Naive thymus-derived CD4-positive, alpha-beta T cell (primary cell): ENCODE measurements around the gene NOC4L. TPM values are rescaled to one million over a fixed set of nuclear protein-coding genes. Genes with fewer than 3 reads are reported as not detected.
"Not testable (repeated sequence)": the region's sequence is repeated elsewhere in the genome, so short reads cannot be mapped to it uniquely, and the experiment has no call there.

ENCODE experiments used
- ATAC-seq: fragments of 150-1000 bp; cut with Tn5 transposase; 2 replicates; pipeline ENCODE4 v1.10.0; 2021; ENCODE audit warnings: mild to moderate bottlenecking, moderate library complexity
- CTCF ChIA-PET: fragments of 350-600 bp; sonication (Branson Sonifier 250); formaldehyde crosslinking; loops from one replicate; lab custom pipeline; 2021; ENCODE audit warnings: antibody characterized with exemption; lab: Charles Lee
- POLR2A ChIA-PET: fragments of 350-600 bp; sonication (Branson Sonifier 250); formaldehyde crosslinking; loops from one replicate; lab custom pipeline; 2021; ENCODE audit warnings: antibody characterized with exemption, inconsistent platforms; lab: Charles Lee
- DNase-seq, 9 donors: peaks; one replicate each; pipeline versions ENCODE4 v3.0.0 to v3.0.0-alpha.2; 2020 to 2022; ENCODE audit warnings: mixed read lengths in 1 of 9
- H3K27ac ChIP-seq: one replicate; pipeline ENCODE4 v1.7.0; 2013; ENCODE audit warnings: mild to moderate bottlenecking, low read depth, low read length, moderate library complexity
- H3K27me3 ChIP-seq, 2 donors: one replicate each; pipeline ENCODE4 v1.7.0; 2013; ENCODE audit warnings: low read length in 2 of 2, mild to moderate bottlenecking in 2 of 2, moderate library complexity in 2 of 2; ENCODE audit not compliant: control insufficient read depth in 2 of 2, insufficient read depth in 2 of 2
- H3K36me3 ChIP-seq, 3 experiments: 1 replicate in 2 of 3; 2 replicates in 1 of 3; pipeline ENCODE4 v1.7.0; 2013; ENCODE audit warnings: low read length in 3 of 3, mild to moderate bottlenecking in 3 of 3, moderate library complexity in 1 of 3; ENCODE audit not compliant: insufficient read depth in 3 of 3, control insufficient read depth in 2 of 3
- H3K4me1 ChIP-seq, 2 donors: one replicate each; pipeline ENCODE4 v1.7.0; 2013; ENCODE audit warnings: low read length in 2 of 2, mild to moderate bottlenecking in 2 of 2, moderate library complexity in 1 of 2; ENCODE audit not compliant: control insufficient read depth in 2 of 2, insufficient read depth in 2 of 2
- H3K4me3 ChIP-seq: 2 replicates; pipeline ENCODE4 v1.7.0; 2013; ENCODE audit warnings: mild to moderate bottlenecking, low read length
- H3K9me3 ChIP-seq, 3 experiments: 1 replicate in 2 of 3; 2 replicates in 1 of 3; pipeline ENCODE4 v1.7.0; 2013; ENCODE audit warnings: low read length in 3 of 3; ENCODE audit not compliant: control insufficient read depth in 2 of 3
- H3K27ac Mint-ChIP-seq, 9 donors: one replicate each; pipeline ENCODE4 v1.8.0; 2020 to 2022; ENCODE audit warnings: mixed read lengths in 9 of 9, mild to moderate bottlenecking in 8 of 9, moderate library complexity in 5 of 9, inconsistent platforms in 2 of 9
- H3K27me3 Mint-ChIP-seq, 5 donors: one replicate each; pipeline ENCODE4 v1.8.0; 2021 to 2022; ENCODE audit warnings: mixed read lengths in 5 of 5, mild to moderate bottlenecking in 1 of 5
- H3K36me3 Mint-ChIP-seq, 5 donors: one replicate each; pipeline ENCODE4 v1.8.0; 2020 to 2022; ENCODE audit warnings: mixed read lengths in 5 of 5, mild to moderate bottlenecking in 3 of 5, inconsistent platforms in 1 of 5
- H3K4me1 Mint-ChIP-seq, 7 donors: one replicate each; pipeline ENCODE4 v1.8.0; 2020 to 2022; ENCODE audit warnings: mixed read lengths in 7 of 7, mild to moderate bottlenecking in 3 of 7, inconsistent platforms in 1 of 7
- H3K4me3 Mint-ChIP-seq, 10 donors: one replicate each; pipeline ENCODE4 v1.8.0; 2020 to 2022; ENCODE audit warnings: mild to moderate bottlenecking in 10 of 10, mixed read lengths in 10 of 10, moderate library complexity in 6 of 10, inconsistent platforms in 2 of 10
- H3K9me3 Mint-ChIP-seq, 11 donors: one replicate each; pipeline ENCODE4 v1.8.0; 2020 to 2022; ENCODE audit warnings: mixed read lengths in 11 of 11, mild to moderate bottlenecking in 4 of 11, inconsistent platforms in 1 of 11, moderate library complexity in 1 of 11
- intact Hi-C, 2 donors: fragments of 100-400 bp; cut with micrococcal nuclease; formaldehyde crosslinking; loops; one replicate each; pipeline ENCODE4 v1.15.1; 2023
- polyA plus RNA-seq, 2 donors: library from polyadenylated mRNA; unstranded; fragments of 300-500 nt; fragmentation: Illumina TruSeq; gene quantifications; one replicate each; pipeline ENCODE4 v1.2.3, GENCODE V29; 2021
- total RNA-seq, 6 experiments: library from RNA in 5 of 6; stranded (reverse) in 5 of 6; gene quantifications; 1 replicate in 5 of 6; 2 replicates in 1 of 6; pipeline ENCODE4 v1.2.3 and lab custom pipeline; 2021 to 2026

The NOC4L gene
- total and polyA plus RNA-seq, 7 experiments from 2014 or later = 16.9 to 29.0 (median 21.1) TPM

- H3K27ac Mint-ChIP-seq, H3K36me3 Mint-ChIP-seq, POLR2A ChIA-PET, H3K27me3 ChIP-seq, H3K9me3 ChIP-seq, H3K27me3 Mint-ChIP-seq, H3K4me3 ChIP-seq, ATAC-seq, H3K4me3 Mint-ChIP-seq, intact Hi-C loops, CTCF ChIA-PET, H3K27ac ChIP-seq, H3K9me3 Mint-ChIP-seq: not testable (repeated sequence)
- Histone ChIP-seq H3K36me3 (peaks cover 0 to 59% (median 0%) of the 10 kb centered on the region in 3 experiments), H3K4me1 (peaks cover 11 to 16% of the 10 kb centered on the region in 2 donors)
- peaks cover 18 to 25% (median 21%) of the 10 kb centered on the region in 7 donors for H3K4me1 Mint-ChIP-seq
- peak in 1 of 9 donors; percentile 3 for DNase-seq
These were observed 5.3 kb downstream of the NOC4L start for GRCh38 chr12:132149526-132149925.

DNA sequence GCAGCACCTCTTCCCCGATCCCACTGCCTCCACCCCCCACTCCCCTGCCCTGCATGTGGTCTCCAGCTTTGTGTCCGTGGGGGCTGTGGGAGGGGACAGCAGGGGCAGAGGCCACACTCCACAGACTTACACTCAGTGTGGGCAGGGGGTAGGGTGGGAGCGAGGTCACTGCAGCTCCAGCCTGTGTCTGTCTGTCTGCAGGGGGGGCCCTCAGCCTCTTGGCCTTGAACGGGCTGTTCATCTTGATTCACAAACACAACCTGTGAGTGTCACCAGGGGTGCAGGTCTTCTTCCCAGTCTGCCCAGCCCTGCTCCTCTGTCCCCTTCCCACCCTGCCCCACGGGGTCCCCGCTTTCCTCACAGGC is 6.5 kb downstream of the NOC4L start:
- intact Hi-C loops = loop anchor here (5.0 kb wide), 3 partner anchors 112 to 467 kb away; partner anchors contain the start of gene P2RX2 (in 1 of the 2)
- no peak overlapping the region for H3K4me3 ChIP-seq
- Mint-ChIP-seq H3K36me3 (peaks cover 0 to 5% (median 0%) of the 10 kb centered on the region in 5 donors), H3K4me1 (peaks cover 9 to 15% (median 12%) of the 10 kb centered on the region in 7 donors), H3K27me3 (no peaks in the 10 kb centered on the region), H3K9me3 (no peaks in the 10 kb centered on the region), H3K4me3 (no peak overlapping the region), H3K27ac (no peak overlapping the region)
- no peaks in the 10 kb centered on the region for H3K27me3 ChIP-seq
- H3K36me3 ChIP-seq = peaks cover 0 to 58% (median 0%) of the 10 kb centered on the region in 3 experiments
- CTCF ChIA-PET = no interaction called here
- ATAC-seq (no peak), DNase-seq (no peak)
- no peaks in the 10 kb centered on the region for H3K9me3 ChIP-seq
- no peak overlapping the region for H3K27ac ChIP-seq
- H3K4me1 ChIP-seq = peaks cover 1 to 7% of the 10 kb centered on the region in 2 donors
- POLR2A ChIA-PET = no interaction called here

DNA sequence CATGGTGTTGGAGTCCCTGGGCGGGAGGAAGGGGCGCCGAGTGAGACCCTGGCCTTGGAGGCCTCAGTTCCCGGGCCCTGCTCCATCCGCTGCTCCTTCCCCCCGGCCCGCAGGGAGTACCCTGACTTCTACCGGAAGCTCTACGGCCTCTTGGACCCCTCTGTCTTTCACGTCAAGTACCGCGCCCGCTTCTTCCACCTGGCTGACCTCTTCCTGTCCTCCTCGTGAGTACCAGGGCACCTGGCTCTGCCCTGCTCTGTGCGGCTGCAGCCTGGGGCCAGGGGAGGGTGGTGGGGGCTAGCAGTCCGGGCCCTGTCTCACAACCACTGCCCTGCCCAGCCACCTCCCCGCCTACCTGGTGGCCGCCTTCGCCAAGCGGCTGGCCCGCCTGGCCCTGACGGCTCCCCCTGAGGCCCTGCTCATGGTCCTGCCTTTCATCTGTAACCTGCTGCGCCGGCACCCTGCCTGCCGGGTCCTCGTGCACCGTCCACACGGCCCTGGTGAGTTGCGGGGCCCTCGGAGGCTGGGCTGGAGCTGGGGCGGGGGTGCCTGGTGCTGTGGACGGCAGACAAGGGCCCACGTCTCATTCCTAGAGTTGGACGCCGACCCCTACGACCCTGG is 7.0 kb downstream of the NOC4L start:
- DNase-seq (peak in 1 of 9 donors; percentile 20), ATAC-seq (no peak)
- CTCF ChIA-PET = no interaction called here
- POLR2A ChIA-PET = no interaction called here
- Mint-ChIP-seq H3K4me1 (peaks cover 5 to 10% (median 7%) of the 10 kb centered on the region in 7 donors), H3K27me3 (no peaks in the 10 kb centered on the region), H3K36me3 (peaks cover 0 to 2% (median 0%) of the 10 kb centered on the region in 5 donors), H3K4me3 (no peak overlapping the region), H3K9me3 (no peaks in the 10 kb centered on the region), H3K27ac (no peak overlapping the region)
- H3K27ac ChIP-seq = no peak overlapping the region
- H3K4me1 ChIP-seq = peaks cover 0 to 4% of the 10 kb centered on the region in 2 donors
- H3K9me3 ChIP-seq = no peaks in the 10 kb centered on the region
- H3K36me3 ChIP-seq = peaks cover 0 to 58% (median 0%) of the 10 kb centered on the region in 3 experiments
- intact Hi-C loops = loop anchor here (5.0 kb wide), 3 partner anchors 111 to 466 kb away; partner anchors contain the start of gene P2RX2 (in 1 of the 2)
- H3K27me3 ChIP-seq = no peaks in the 10 kb centered on the region
- H3K4me3 ChIP-seq = no peak overlapping the region

GRCh38 chr12:132151766-132152410 is 7.6 kb downstream of the NOC4L start:
- Histone ChIP-seq H3K4me3 (no peak overlapping the region), H3K27ac (no peak overlapping the region), H3K9me3 (no peaks in the 10 kb centered on the region), H3K4me1 (peaks cover 0 to 4% of the 10 kb centered on the region in 2 donors), H3K36me3 (peaks cover 0 to 59% (median 0%) of the 10 kb centered on the region in 3 experiments), H3K27me3 (no peaks in the 10 kb centered on the region)
- DNase-seq = no peak
- peaks cover 0 to 2% (median 0%) of the 10 kb centered on the region in 5 donors for H3K36me3 Mint-ChIP-seq
- intact Hi-C loops = loop anchor here (5.0 kb wide), 3 partner anchors 110 to 465 kb away; partner anchors contain the start of gene P2RX2 (in 1 of the 2)
- ATAC-seq = no peak
- H3K4me3 Mint-ChIP-seq = no peak overlapping the region
- H3K4me1 Mint-ChIP-seq = peaks cover 0 to 4% (median 2%) of the 10 kb centered on the region in 7 donors
- ChIA-PET CTCF (no interaction called here), POLR2A (no interaction called here)
- H3K27me3 Mint-ChIP-seq = no peaks in the 10 kb centered on the region
- no peak overlapping the region for H3K27ac Mint-ChIP-seq
- no peaks in the 10 kb centered on the region for H3K9me3 Mint-ChIP-seq

GRCh38 chr12:132152411-132152821 is 8.2 kb downstream of the NOC4L start:
- H3K27me3 ChIP-seq = no peaks in the 10 kb centered on the region
- Mint-ChIP-seq H3K4me1 (peaks cover 0 to 4% (median 0%) of the 10 kb centered on the region in 7 donors), H3K36me3 (peaks cover 0 to 2% (median 0%) of the 10 kb centered on the region in 5 donors), H3K4me3 (no peak overlapping the region), H3K27me3 (no peaks in the 10 kb centered on the region), H3K27ac (no peak overlapping the region), H3K9me3 (no peaks in the 10 kb centered on the region)
- peaks cover 0 to 4% of the 10 kb centered on the region in 2 donors for H3K4me1 ChIP-seq
- no peak for DNase-seq
- intact Hi-C loops = loop anchor here (5.0 kb wide), 3 partner anchors 110 to 465 kb away; partner anchors contain the start of gene P2RX2 (in 1 of the 2)
- POLR2A ChIA-PET = no interaction called here
- CTCF ChIA-PET = interaction anchor here (0.6 kb wide), 1 partner anchor 496 kb away, joined by 4 read pairs; no protein-coding TSS in a partner anchor
- H3K4me3 ChIP-seq = no peak overlapping the region
- H3K36me3 ChIP-seq = peaks cover 0 to 56% (median 0%) of the 10 kb centered on the region in 3 experiments
- H3K27ac ChIP-seq = no peak overlapping the region
- H3K9me3 ChIP-seq = no peaks in the 10 kb centered on the region
- ATAC-seq = no peak

DNA sequence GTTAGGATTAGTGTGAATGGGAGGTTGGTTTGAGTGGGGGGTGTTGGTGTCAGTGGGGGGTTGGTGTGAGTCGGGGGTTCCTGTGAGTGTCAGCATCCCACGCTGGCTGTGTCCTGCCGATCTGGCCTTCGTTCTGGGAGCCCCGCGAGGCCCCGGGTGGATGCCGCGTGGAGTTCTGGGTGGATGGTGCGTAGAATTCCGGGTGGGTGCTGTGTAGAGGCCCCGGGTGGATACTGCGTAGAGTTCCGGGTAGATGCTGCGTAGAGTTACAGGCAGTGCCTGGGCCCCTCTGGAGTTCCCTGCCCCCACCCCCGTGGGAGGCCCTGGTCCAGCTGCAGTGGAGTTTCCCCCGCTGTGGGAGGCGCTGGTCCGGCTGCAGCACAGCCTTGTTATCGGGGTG is 8.7 kb downstream of the NOC4L start:
- no peaks in the 10 kb centered on the region for H3K9me3 Mint-ChIP-seq
- no peaks in the 10 kb centered on the region for H3K27me3 Mint-ChIP-seq
- no peak overlapping the region for H3K4me3 ChIP-seq
- peaks cover 0 to 4% of the 10 kb centered on the region in 2 donors for H3K4me1 ChIP-seq
- DNase-seq = no peak
- no peaks in the 10 kb centered on the region for H3K27me3 ChIP-seq
- no peak overlapping the region for H3K27ac ChIP-seq
- no peak for ATAC-seq
- H3K9me3 ChIP-seq = no peaks in the 10 kb centered on the region
- POLR2A ChIA-PET = interaction anchor here (0.8 to 1.5 kb wide), 3 partner anchors 37 to 66 kb away, joined by 3 to 9 read pairs (median 4); no protein-coding TSS in a partner anchor
- peaks cover 0 to 55% (median 0%) of the 10 kb centered on the region in 3 experiments for H3K36me3 ChIP-seq
- peaks cover 0 to 4% (median 0%) of the 10 kb centered on the region in 7 donors for H3K4me1 Mint-ChIP-seq
- peaks cover 0 to 2% (median 0%) of the 10 kb centered on the region in 5 donors for H3K36me3 Mint-ChIP-seq
- intact Hi-C loops = loop anchor here (5.0 kb wide), 3 partner anchors 109 to 464 kb away; partner anchors contain the start of gene P2RX2 (in 1 of the 2)
- CTCF ChIA-PET = interaction anchor here (0.6 to 1.4 kb wide), 6 partner anchors 36 to 496 kb away, joined by 3 to 5 read pairs (median 4); no protein-coding TSS in a partner anchor
- no peak overlapping the region for H3K4me3 Mint-ChIP-seq
- H3K27ac Mint-ChIP-seq = no peak overlapping the region
